A549 (cell line): ENCODE measurements around the gene SLC17A9. TPM values are rescaled to one million over a fixed set of nuclear protein-coding genes. Genes with fewer than 3 reads are reported as not detected.

Experiments used
- ATAC-seq, 2 experiments: fragments of 200-7000 bp in 1 of 2; fragments of >200 bp in 1 of 2; cut with Nextera tagmentation in 1 of 2; cut with Tn5 transposase in 1 of 2; 3 replicates each; pipeline versions ENCODE4 v1.8.0 to v1.9.1; 2018 to 2020; ENCODE audit warnings: mild to moderate bottlenecking in 1 of 2, moderate library complexity in 1 of 2
- CTCF ChIA-PET: fragments of 300-600 bp; sonication (Branson Sonifier 250); formaldehyde crosslinking; extraction: SDS; loops from one replicate; lab custom pipeline; 2021; ENCODE audit warnings: antibody characterized with exemption, inconsistent platforms; lab: Yijun Ruan, JAX
- POLR2A ChIA-PET: fragments of 350-600 bp; formaldehyde crosslinking; extraction: SDS; loops from one replicate; lab custom pipeline; 2021; ENCODE audit warnings: antibody characterized with exemption, inconsistent platforms; lab: Yijun Ruan, JAX
- DNase-seq, 2 experiments: peaks; one replicate each; pipeline versions ENCODE4 v3.0.0 to v3.0.0-alpha.2; 2011 to 2016; ENCODE audit warnings: low read depth in 1 of 2, low spot score in 1 of 2
- FAIRE-seq: peaks from 2 replicates; lab custom pipeline; 2011; peaks lifted over from hg19 to GRCh38; lab: Jason Lieb, UNC
- H3K27ac ChIP-seq, 2 experiments: fragments of >200 bp; sonication (Bioruptor Twin); formaldehyde crosslinking; 3 replicates each; pipeline ENCODE4 v1.5.1; 2016 to 2017
- H3K4me1 ChIP-seq: fragments of >200 bp; sonication (Bioruptor Twin); formaldehyde crosslinking; 3 replicates; pipeline ENCODE4 v1.6.1; 2016
- H3K4me2 ChIP-seq: fragments of >200 bp; sonication (Bioruptor Twin); formaldehyde crosslinking; 3 replicates; pipeline ENCODE4 v1.6.1; 2016
- H3K4me3 ChIP-seq: fragments of >200 bp; sonication (Bioruptor Twin); formaldehyde crosslinking; 3 replicates; pipeline ENCODE4 v1.5.1; 2016
- H3K9me3 ChIP-seq: fragments of >200 bp; sonication (Bioruptor Twin); formaldehyde crosslinking; 3 replicates; pipeline ENCODE4 v1.6.1; 2016
- BHLHE40 ChIP-seq: IDR thresholded peaks from 2 replicates; pipeline ENCODE4 v1.6.1; 2012; ENCODE audit warnings: low read depth, low read length, inconsistent platforms
- CBX8 ChIP-seq: fragments of 200-600 bp; sonication (generic); IDR thresholded peaks from 2 replicates; pipeline ENCODE4 v1.6.1; 2016
- EHMT2 ChIP-seq: fragments of 200-600 bp; sonication (generic); IDR thresholded peaks from 2 replicates; pipeline ENCODE4 v1.6.1; 2016; ENCODE audit warnings: antibody characterized with exemption, low read depth, mild to moderate bottlenecking, moderate library complexity
- EP300 ChIP-seq, 2 experiments: fragments of >200 bp; sonication (Bioruptor Twin); formaldehyde crosslinking; IDR thresholded peaks; 2 replicates in 1 of 2; 3 replicates in 1 of 2; pipeline ENCODE4 v1.6.1; 2016 to 2017
- ESRRA ChIP-seq: fragments of 150-350 bp; IDR thresholded peaks from 2 replicates; pipeline ENCODE4 v1.6.1; 2014; ENCODE audit warnings: mild to moderate bottlenecking, low read length, borderline replicate concordance
- FOSB ChIP-seq: fragments of 250-450 bp; sonication (Bioruptor Pico); IDR thresholded peaks from 2 replicates; pipeline ENCODE4 v1.5.0; 2020; ENCODE audit warnings: mild to moderate bottlenecking, moderate library complexity
- FOXS1 ChIP-seq: fragments of 250-450 bp; sonication (Bioruptor Pico); IDR thresholded peaks from 2 replicates; pipeline ENCODE4 v1.5.0; 2020; ENCODE audit warnings: mild to moderate bottlenecking, moderate library complexity
- HOXB13 ChIP-seq: fragments of 250-450 bp; sonication (Bioruptor Pico); IDR thresholded peaks from 2 replicates; pipeline ENCODE4 v1.5.0; 2020; ENCODE audit warnings: low read depth, mild to moderate bottlenecking, moderate library complexity
- JUNB ChIP-seq: fragments of >200 bp; sonication (Bioruptor Twin); formaldehyde crosslinking; IDR thresholded peaks from 2 replicates; pipeline ENCODE4 v1.6.1; 2016
- KDM1A ChIP-seq: fragments of 200-600 bp; sonication (generic); IDR thresholded peaks from 2 replicates; pipeline ENCODE4 v1.6.1; 2016; ENCODE audit warnings: low read depth, mild to moderate bottlenecking
- KDM5A ChIP-seq: fragments of 200-600 bp; sonication (generic); IDR thresholded peaks from 2 replicates; pipeline ENCODE4 v1.6.1; 2016; ENCODE audit warnings: antibody characterized with exemption, mild to moderate bottlenecking
- NFE2L2 ChIP-seq: fragments of 150-350 bp; conservative IDR thresholded peaks from 2 replicates; pipeline ENCODE4 v1.6.1; 2014; ENCODE audit warnings: low read length
- NPAS2 ChIP-seq: fragments of 250-450 bp; sonication (Bioruptor Pico); IDR thresholded peaks from 2 replicates; pipeline ENCODE4 v1.8.0; 2022; ENCODE audit warnings: mild to moderate bottlenecking, moderate library complexity, borderline replicate concordance
- PHF8 ChIP-seq: fragments of 200-600 bp; sonication (generic); IDR thresholded peaks from 2 replicates; pipeline ENCODE4 v1.6.1; 2016; ENCODE audit warnings: low read depth, mild to moderate bottlenecking, antibody characterized with exemption, moderate library complexity, borderline replicate concordance
- POLR2AphosphoS2 ChIP-seq: conservative IDR thresholded peaks from 2 replicates; pipeline ENCODE4 v1.6.1; 2012; ENCODE audit warnings: low read length, improper control_type of control experiment, inconsistent platforms
- RAD21 ChIP-seq, 2 experiments: fragments of >200 bp in 1 of 2; sonication (Bioruptor Twin) in 1 of 2; formaldehyde crosslinking in 1 of 2; IDR thresholded peaks in 1 of 2; conservative IDR thresholded peaks in 1 of 2; 2 replicates in 1 of 2; 3 replicates in 1 of 2; pipeline ENCODE4 v1.6.1; 2012 to 2018; ENCODE audit warnings: inconsistent platforms in 1 of 2
- RFX5 ChIP-seq: fragments of 450-650 bp; IDR thresholded peaks from 2 replicates; pipeline ENCODE4 v1.7.1; 2014; ENCODE audit warnings: antibody characterized with exemption, mild to moderate bottlenecking, moderate library complexity
- RNF2 ChIP-seq: fragments of 200-600 bp; sonication (generic); IDR thresholded peaks from 2 replicates; pipeline ENCODE4 v1.6.1; 2016; ENCODE audit warnings: low read depth, mild to moderate bottlenecking, antibody characterized with exemption, moderate library complexity, borderline replicate concordance
- SMC3 ChIP-seq: fragments of >200 bp; sonication (Bioruptor Twin); formaldehyde crosslinking; IDR thresholded peaks from 3 replicates; pipeline ENCODE4 v1.6.1; 2018; ENCODE audit warnings: inconsistent platforms
- TFCP2L1 ChIP-seq: fragments of 250-450 bp; sonication (Bioruptor Pico); IDR thresholded peaks from 2 replicates; pipeline ENCODE4 v1.5.0; 2021; ENCODE audit warnings: mild to moderate bottlenecking
- ZFP36 ChIP-seq: fragments of 450-650 bp; IDR thresholded peaks from 2 replicates; pipeline ENCODE4 v1.6.1; 2014; ENCODE audit warnings: borderline replicate concordance; ENCODE audit not compliant: partially characterized antibody
- ZNF302 ChIP-seq: fragments of 250-450 bp; sonication (Bioruptor Pico); IDR thresholded peaks from 2 replicates; pipeline ENCODE4 v1.9.0; 2021; ENCODE audit warnings: inconsistent platforms, mild to moderate bottlenecking, moderate library complexity
- WGBS: methylation state at CpG from one replicate; pipeline ENCODE4 v1.1.6; 2017; ENCODE audit errors: missing lambda C conversion rate; 5-methylcytosine and 5-hydroxymethylcytosine counted together
- polyA plus RNA-seq, 4 experiments: library from polyadenylated mRNA; depleted of rRNA in 3 of 4; stranded (reverse); fragments of >200 nt; fragmentation: RNase III in 1 of 4; extraction: RNeasy Plus Mini Kit Qiagen cat#74134 plus additional on column Dnase treatment in 1 of 4; gene quantifications; 2 replicates in 3 of 4; 3 replicates in 1 of 4; pipeline ENCODE4 v1.2.3, GENCODE V29; 2011 to 2017
- TF ChIP-seq, protein P1 (sequence below): IDR thresholded peaks from 2 replicates; pipeline ENCODE4 v1.6.1; 2012
- TF ChIP-seq, protein P2 (sequence below): fragments of 250-450 bp; sonication (Bioruptor Pico); IDR thresholded peaks from 2 replicates; pipeline ENCODE4 v1.5.0; 2021; ENCODE audit warnings: mild to moderate bottlenecking, moderate library complexity, borderline replicate concordance

Gene SLC17A9
- polyA plus RNA-seq, 2 of the 4 experiments (the other 2 are of a cell fraction): 0.05 TPM; not detected in 1

DNA sequence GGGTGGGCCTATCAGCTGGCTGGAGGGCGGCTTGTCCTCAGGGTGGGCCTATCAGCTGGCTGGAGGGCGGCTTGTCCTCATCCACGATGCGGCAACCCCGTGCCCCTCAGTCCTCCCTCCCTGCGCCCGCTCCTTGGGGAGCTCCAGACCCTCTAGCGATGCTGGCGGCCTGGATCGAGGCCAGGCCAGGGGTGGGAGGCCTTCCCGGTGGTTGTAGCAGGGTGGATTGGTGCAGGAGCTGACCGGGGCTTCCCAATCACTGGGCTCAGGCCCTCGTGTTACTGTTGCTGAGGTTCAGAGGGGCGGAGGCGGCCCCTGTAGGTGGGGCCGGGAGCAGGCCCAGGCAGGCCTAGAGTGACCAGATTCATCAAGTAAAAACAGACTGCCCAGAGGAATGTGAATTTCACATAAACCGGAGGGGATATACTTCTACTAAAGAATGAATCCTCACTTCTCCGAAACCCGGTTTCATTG is 8.8 kb downstream of the SLC17A9 start:
- ChIA-PET CTCF (interaction anchor here (0.6 to 2.8 kb wide), 4 partner anchors 11 to 47 kb away, joined by 3 to 16 read pairs (median 4); no protein-coding TSS in a partner anchor), POLR2A (no interaction called here)
- 82% methylated on average over 16 of the region's 19 CpGs for WGBS

DNA sequence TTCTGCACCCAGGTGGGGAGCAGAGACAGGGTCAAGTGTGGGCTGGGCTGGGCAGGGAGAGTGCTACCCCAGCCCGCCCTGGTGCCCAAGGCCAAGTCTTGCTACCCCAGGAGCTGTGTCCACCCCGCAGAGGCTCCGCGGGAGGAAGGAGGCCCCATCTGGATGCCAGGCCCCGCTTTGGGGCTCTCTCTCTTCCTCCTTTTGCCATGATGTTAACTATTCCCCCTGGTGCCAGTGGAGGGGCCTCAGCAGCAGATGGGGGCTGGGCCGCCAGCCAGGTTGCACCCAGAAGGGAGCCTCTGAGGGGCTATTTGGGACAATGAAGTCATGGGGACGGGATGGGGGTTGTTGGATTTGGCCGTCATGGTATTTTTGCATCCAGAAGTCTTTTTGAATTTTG is 9.3 kb downstream of the SLC17A9 start:
- Histone ChIP-seq H3K4me3 (no peak overlapping the region), H3K4me1 (no peaks in the 10 kb centered on the region), H3K9me3 (no peaks in the 10 kb centered on the region), H3K4me2 (no peak overlapping the region), H3K27ac (no peak overlapping the region)
- WGBS: 84% methylated on average over 8 of the region's 8 CpGs
- ChIA-PET CTCF (interaction anchor here (1.0 to 2.8 kb wide), 3 partner anchors 11 to 47 kb away, joined by 3 to 16 read pairs (median 4); no protein-coding TSS in a partner anchor), POLR2A (no interaction called here)
- FAIRE-seq (no peak), ATAC-seq (no peak), DNase-seq (no peak)
- TF ChIP-seq TFCP2L1 (CRISPR knock-in tag): no peak
- no peak for TF ChIP-seq ZFP36
- no peak for TF ChIP-seq BHLHE40
- no peak for TF ChIP-seq ZNF302 (CRISPR knock-in tag)
- TF ChIP-seq, protein P1, sequence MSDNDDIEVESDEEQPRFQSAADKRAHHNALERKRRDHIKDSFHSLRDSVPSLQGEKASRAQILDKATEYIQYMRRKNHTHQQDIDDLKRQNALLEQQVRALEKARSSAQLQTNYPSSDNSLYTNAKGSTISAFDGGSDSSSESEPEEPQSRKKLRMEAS: no peak
- TF ChIP-seq RAD21 (conservative IDR thresholded peaks at IDR 0.05 in 1 of 2, IDR thresholded peaks at IDR 0.05 in 1 of 2): no peak
- TF ChIP-seq NFE2L2: no peak
- TF ChIP-seq SMC3: no peak
- no peak for TF ChIP-seq KDM1A

More for the DNA sequence above, 8.8 kb downstream of the SLC17A9 start:
- Histone ChIP-seq H3K4me1 (no peaks in the 10 kb centered on the region), H3K9me3 (no peaks in the 10 kb centered on the region)
- no peak for ATAC-seq
- DNase-seq: no peak
- no peak for FAIRE-seq
- TF ChIP-seq RNF2 (no peak), HOXB13 (CRISPR knock-in tag) (no peak), KDM5A (no peak), FOSB (CRISPR knock-in tag) (no peak), PHF8 (no peak), TFCP2L1 (CRISPR knock-in tag) (no peak), EHMT2 (no peak), NPAS2 (CRISPR knock-in tag) (no peak), POLR2AphosphoS2 (no peak), FOXS1 (CRISPR knock-in tag) (no peak), JUNB (no peak), SMC3 (no peak), EP300 (IDR thresholded peaks at IDR 0.05) (no peak), NFE2L2 (no peak), RAD21 (conservative IDR thresholded peaks at IDR 0.05 in 1 of 2, IDR thresholded peaks at IDR 0.05 in 1 of 2) (no peak), RFX5 (no peak), ESRRA (no peak), CBX8 (no peak)
- TF ChIP-seq, protein P2, sequence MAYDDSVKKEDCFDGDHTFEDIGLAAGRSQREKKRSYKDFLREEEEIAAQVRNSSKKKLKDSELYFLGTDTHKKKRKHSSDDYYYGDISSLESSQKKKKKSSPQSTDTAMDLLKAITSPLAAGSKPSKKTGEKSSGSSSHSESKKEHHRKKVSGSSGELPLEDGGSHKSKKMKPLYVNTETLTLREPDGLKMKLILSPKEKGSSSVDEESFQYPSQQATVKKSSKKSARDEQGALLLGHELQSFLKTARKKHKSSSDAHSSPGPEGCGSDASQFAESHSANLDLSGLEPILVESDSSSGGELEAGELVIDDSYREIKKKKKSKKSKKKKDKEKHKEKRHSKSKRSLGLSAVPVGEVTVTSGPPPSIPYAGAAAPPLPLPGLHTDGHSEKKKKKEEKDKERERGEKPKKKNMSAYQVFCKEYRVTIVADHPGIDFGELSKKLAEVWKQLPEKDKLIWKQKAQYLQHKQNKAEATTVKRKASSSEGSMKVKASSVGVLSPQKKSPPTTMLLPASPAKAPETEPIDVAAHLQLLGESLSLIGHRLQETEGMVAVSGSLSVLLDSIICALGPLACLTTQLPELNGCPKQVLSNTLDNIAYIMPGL: no peak
- TF ChIP-seq, all 56 proteins: peak for 0
- H3K4me2 ChIP-seq: no peak overlapping the region
- no peak overlapping the region for H3K4me3 ChIP-seq
- no peak overlapping the region for H3K27ac ChIP-seq
